Measurements from ENCODE around the gene SLC12A8. TPM values are rescaled to one million over a fixed set of nuclear protein-coding genes. Genes with fewer than 3 reads are reported as not detected.

Gene SLC12A8
- total and polyA plus RNA-seq, 4 experiments from 2014 or later: not detected

- no peak overlapping the region for H3K27ac ChIP-seq (ENCODE audit: low read depth, low read length)
- Mint-ChIP-seq H3K27ac (no peak overlapping the region), H3K9me3 (no peaks in the 10 kb centered on the region), H3K27me3 (peaks cover 4% of the 10 kb centered on the region in 2 donors), H3K36me3 (no peaks in the 10 kb centered on the region), H3K4me1 (no peaks in the 10 kb centered on the region), H3K4me3 (no peak overlapping the region)
- H3K36me3 ChIP-seq (ENCODE audit: insufficient read depth, low read length): no peaks in the 10 kb centered on the region
- no peaks in the 10 kb centered on the region for H3K4me1 ChIP-seq (ENCODE audit: insufficient read depth, low read length)
- H3K4me3 ChIP-seq (ENCODE audit: low read length in 2 of 2): no peak overlapping the region
- CTCF ChIA-PET (ENCODE audit: partially characterized antibody): no interaction called here
- H3K9me3 ChIP-seq (ENCODE audit: control insufficient read depth in 1 of 2, low read length in 2 of 2): no peaks in the 10 kb centered on the region
- DNase-seq: no peak
- H3K27me3 ChIP-seq (ENCODE audit: insufficient read depth, low read length): no peaks in the 10 kb centered on the region
- POLR2A ChIA-PET (ENCODE audit: partially characterized antibody): no interaction called here
- intact Hi-C loops (cut with micrococcal nuclease): no loop called here
These were observed 50.8 kb downstream of the SLC12A8 start for GRCh38 chr3:125161607-125162219.

- Histone ChIP-seq H3K4me1 (ENCODE audit: insufficient read depth, low read length) (no peaks in the 10 kb centered on the region), H3K27me3 (ENCODE audit: insufficient read depth, low read length) (no peaks in the 10 kb centered on the region), H3K4me3 (ENCODE audit: low read length in 2 of 2) (no peak overlapping the region), H3K27ac (ENCODE audit: low read depth, low read length) (no peak overlapping the region), H3K36me3 (ENCODE audit: insufficient read depth, low read length) (no peaks in the 10 kb centered on the region), H3K9me3 (ENCODE audit: control insufficient read depth in 1 of 2, low read length in 2 of 2) (no peaks in the 10 kb centered on the region)
- Mint-ChIP-seq H3K4me1 (no peaks in the 10 kb centered on the region), H3K36me3 (no peaks in the 10 kb centered on the region), H3K27me3 (peaks cover 4 to 6% of the 10 kb centered on the region in 2 donors), H3K9me3 (no peaks in the 10 kb centered on the region), H3K4me3 (no peak overlapping the region), H3K27ac (no peak overlapping the region)
- CTCF ChIA-PET (ENCODE audit: partially characterized antibody): interaction anchor here (1.3 kb wide), 1 partner anchor 18 kb away, joined by 3 read pairs; no protein-coding TSS in a partner anchor
- intact Hi-C loops (cut with micrococcal nuclease): no loop called here
- POLR2A ChIA-PET (ENCODE audit: partially characterized antibody): no interaction called here
- no peak for DNase-seq
These were observed 51.8 kb downstream of the SLC12A8 start for GRCh38 chr3:125160606-125161371.

- Mint-ChIP-seq H3K4me3 (no peak overlapping the region), H3K27ac (peak overlapping the region in 1 of 7 donors; percentile 54), H3K27me3 (peaks cover 4 to 6% of the 10 kb centered on the region in 2 donors), H3K4me1 (peaks cover 7 to 9% (median 7%) of the 10 kb centered on the region in 4 donors), H3K9me3 (no peaks in the 10 kb centered on the region), H3K36me3 (no peaks in the 10 kb centered on the region)
- no peaks in the 10 kb centered on the region for H3K9me3 ChIP-seq (ENCODE audit: control insufficient read depth in 1 of 2, low read length in 2 of 2)
- no peak overlapping the region for H3K27ac ChIP-seq (ENCODE audit: low read depth, low read length)
- CTCF ChIA-PET (ENCODE audit: partially characterized antibody): no interaction called here
- H3K4me3 ChIP-seq (ENCODE audit: low read length in 2 of 2): no peak overlapping the region
- no peak for DNase-seq
- peaks cover 7% of the 10 kb centered on the region for H3K4me1 ChIP-seq (ENCODE audit: insufficient read depth, low read length)
- intact Hi-C loops (cut with micrococcal nuclease): no loop called here
- POLR2A ChIA-PET (ENCODE audit: partially characterized antibody): no interaction called here
- H3K36me3 ChIP-seq (ENCODE audit: insufficient read depth, low read length): no peaks in the 10 kb centered on the region
- no peaks in the 10 kb centered on the region for H3K27me3 ChIP-seq (ENCODE audit: insufficient read depth, low read length)
These were observed 55.4 kb downstream of the SLC12A8 start for GRCh38 chr3:125157183-125157582.

- no peaks in the 10 kb centered on the region for H3K9me3 Mint-ChIP-seq
These were observed 56.1 kb downstream of the SLC12A8 start for GRCh38 chr3:125156456-125156855.

GRCh38 chr3:125154800-125155269, 57.7 kb downstream of the SLC12A8 start:
- ChIA-PET POLR2A (ENCODE audit: partially characterized antibody) (interaction anchor here (1.4 kb wide), 1 partner anchor 221 kb away, joined by 4 read pairs; the partner anchor contains the start of gene ZNF148), CTCF (ENCODE audit: partially characterized antibody) (interaction anchor here (1.9 kb wide), 1 partner anchor 12 kb away, joined by 7 read pairs; no protein-coding TSS in a partner anchor)
- Histone ChIP-seq H3K4me3 (ENCODE audit: low read length in 2 of 2) (peak overlapping the region; percentile 43 to 46), H3K36me3 (ENCODE audit: insufficient read depth, low read length) (no peaks in the 10 kb centered on the region), H3K4me1 (ENCODE audit: insufficient read depth, low read length) (peaks cover 7% of the 10 kb centered on the region), H3K27me3 (ENCODE audit: insufficient read depth, low read length) (no peaks in the 10 kb centered on the region), H3K9me3 (ENCODE audit: control insufficient read depth in 1 of 2, low read length in 2 of 2) (no peaks in the 10 kb centered on the region), H3K27ac (ENCODE audit: low read depth, low read length) (no peak overlapping the region)
- intact Hi-C loops (cut with micrococcal nuclease): no loop called here
- peaks cover 4 to 6% of the 10 kb centered on the region in 2 donors for H3K27me3 Mint-ChIP-seq
- no peaks in the 10 kb centered on the region for H3K9me3 Mint-ChIP-seq
- H3K4me1 Mint-ChIP-seq: peaks cover 7 to 13% (median 9%) of the 10 kb centered on the region in 4 donors
- DNase-seq: peak in 3 of 5 donors; percentile 12 to 35 (median 16)
- H3K4me3 Mint-ChIP-seq: peak overlapping the region; percentile 66 to 88 (median 78)
- no peaks in the 10 kb centered on the region for H3K36me3 Mint-ChIP-seq
- H3K27ac Mint-ChIP-seq: peak overlapping the region in 4 of 7 donors; percentile 5 to 64 (median 44)

More at GRCh38 chr3:125156456-125156855, 56.1 kb downstream of the SLC12A8 start:
- peaks cover 7 to 9% (median 7%) of the 10 kb centered on the region in 4 donors for H3K4me1 Mint-ChIP-seq
- H3K36me3 ChIP-seq (ENCODE audit: insufficient read depth, low read length): no peaks in the 10 kb centered on the region
- H3K36me3 Mint-ChIP-seq: no peaks in the 10 kb centered on the region
- POLR2A ChIA-PET (ENCODE audit: partially characterized antibody): no interaction called here
- peaks cover 7% of the 10 kb centered on the region for H3K4me1 ChIP-seq (ENCODE audit: insufficient read depth, low read length)
- peak overlapping the region in 1 of 7 donors; percentile 24 for H3K27ac Mint-ChIP-seq
- H3K4me3 Mint-ChIP-seq: peak overlapping the region in 1 of 8 donors; percentile 35
- H3K27me3 ChIP-seq (ENCODE audit: insufficient read depth, low read length): no peaks in the 10 kb centered on the region
- no peaks in the 10 kb centered on the region for H3K9me3 ChIP-seq (ENCODE audit: control insufficient read depth in 1 of 2, low read length in 2 of 2)
- no peak for DNase-seq
- no peak overlapping the region for H3K4me3 ChIP-seq (ENCODE audit: low read length in 2 of 2)
- intact Hi-C loops (cut with micrococcal nuclease): no loop called here
- CTCF ChIA-PET (ENCODE audit: partially characterized antibody): no interaction called here
- H3K27me3 Mint-ChIP-seq: peaks cover 4 to 6% of the 10 kb centered on the region in 2 donors
- no peak overlapping the region for H3K27ac ChIP-seq (ENCODE audit: low read depth, low read length)

- Mint-ChIP-seq H3K27me3 (peaks cover 4 to 6% of the 10 kb centered on the region in 2 donors), H3K4me3 (no peak overlapping the region), H3K36me3 (no peaks in the 10 kb centered on the region), H3K27ac (no peak overlapping the region), H3K9me3 (no peaks in the 10 kb centered on the region), H3K4me1 (peaks cover 7 to 13% (median 9%) of the 10 kb centered on the region in 4 donors)
- Histone ChIP-seq H3K27me3 (ENCODE audit: insufficient read depth, low read length) (no peaks in the 10 kb centered on the region), H3K4me3 (ENCODE audit: low read length in 2 of 2) (no peak overlapping the region), H3K36me3 (ENCODE audit: insufficient read depth, low read length) (no peaks in the 10 kb centered on the region), H3K27ac (ENCODE audit: low read depth, low read length) (no peak overlapping the region), H3K4me1 (ENCODE audit: insufficient read depth, low read length) (peaks cover 7% of the 10 kb centered on the region), H3K9me3 (ENCODE audit: control insufficient read depth in 1 of 2, low read length in 2 of 2) (no peaks in the 10 kb centered on the region)
- no peak for DNase-seq
- intact Hi-C loops (cut with micrococcal nuclease): no loop called here
- ChIA-PET CTCF (ENCODE audit: partially characterized antibody) (interaction anchor here (1.9 kb wide), 1 partner anchor 12 kb away, joined by 7 read pairs; no protein-coding TSS in a partner anchor), POLR2A (ENCODE audit: partially characterized antibody) (interaction anchor here (1.4 kb wide), 1 partner anchor 221 kb away, joined by 4 read pairs; the partner anchor contains the start of gene ZNF148)
These were observed 58.4 kb downstream of the SLC12A8 start for GRCh38 chr3:125154110-125154509.

- Mint-ChIP-seq H3K4me1 (peaks cover 7 to 13% (median 9%) of the 10 kb centered on the region in 4 donors), H3K36me3 (no peaks in the 10 kb centered on the region), H3K4me3 (no peak overlapping the region), H3K27me3 (peaks cover 2 to 6% of the 10 kb centered on the region in 2 donors), H3K27ac (no peak overlapping the region), H3K9me3 (no peaks in the 10 kb centered on the region)
- H3K4me3 ChIP-seq (ENCODE audit: low read length in 2 of 2): no peak overlapping the region
- ChIA-PET CTCF (ENCODE audit: partially characterized antibody) (no interaction called here), POLR2A (ENCODE audit: partially characterized antibody) (no interaction called here)
- DNase-seq: no peak
- peaks cover 7% of the 10 kb centered on the region for H3K4me1 ChIP-seq (ENCODE audit: insufficient read depth, low read length)
- no peaks in the 10 kb centered on the region for H3K27me3 ChIP-seq (ENCODE audit: insufficient read depth, low read length)
- no peaks in the 10 kb centered on the region for H3K9me3 ChIP-seq (ENCODE audit: control insufficient read depth in 1 of 2, low read length in 2 of 2)
- intact Hi-C loops (cut with micrococcal nuclease): no loop called here
- no peak overlapping the region for H3K27ac ChIP-seq (ENCODE audit: low read depth, low read length)
- no peaks in the 10 kb centered on the region for H3K36me3 ChIP-seq (ENCODE audit: insufficient read depth, low read length)
These were observed 59.6 kb downstream of the SLC12A8 start for GRCh38 chr3:125152951-125153350.
